ENCODE data around the gene PIERCE2. TPM values are rescaled to one million over a fixed set of nuclear protein-coding genes. Genes with fewer than 3 reads are reported as not detected.
A peak's percentile ranks its signal among the peaks of the same experiment; 100 is the strongest.
"Not testable (repeated sequence)": the region's sequence is repeated elsewhere in the genome, so short reads cannot be mapped to it uniquely, and the experiment has no call there.

The PIERCE2 gene
- total and polyA plus RNA-seq, 3 donors from 2014 or later, result 4.3 to 16.0 (median 8.0) TPM

- Histone ChIP-seq H3K27ac (no peak overlapping the region), H3K9me3 (no peaks in the 10 kb centered on the region), H3K27me3 (no peaks in the 10 kb centered on the region), H3K4me1 (no peaks in the 10 kb centered on the region), H3K4me3 (no peak overlapping the region), H3K36me3 (ENCODE audit: low read depth, missing control alignments) (no peaks in the 10 kb centered on the region)
- TF ChIP-seq CTCF (IDR thresholded peaks at IDR 0.05), result no peak
- TF ChIP-seq POLR2A (IDR thresholded peaks at IDR 0.05), result no peak
- DNase-seq, result no peak
- intact Hi-C loops (cut with DNase I; ENCODE audit: low total_unique reads), result no loop called here
Measured at GRCh38 chr15:55420171-55420866, 12.0 kb downstream of the PIERCE2 start.

GRCh38 chr15:55422089-55422488 is 13.8 kb downstream of the PIERCE2 start:
- intact Hi-C loops (cut with DNase I; ENCODE audit: low total_unique reads), result no loop called here
- Histone ChIP-seq H3K27ac (no peak overlapping the region), H3K4me1 (no peaks in the 10 kb centered on the region), H3K4me3 (no peak overlapping the region), H3K36me3 (ENCODE audit: low read depth, missing control alignments) (no peaks in the 10 kb centered on the region), H3K9me3 (no peaks in the 10 kb centered on the region), H3K27me3 (no peaks in the 10 kb centered on the region)
- DNase-seq, result no peak
- WGBS, 2 donors, result 0 to 2% methylated on average over 1 of the region's 1 CpG
- no peak for TF ChIP-seq CTCF (IDR thresholded peaks at IDR 0.05)
- TF ChIP-seq POLR2A (IDR thresholded peaks at IDR 0.05), result no peak

- WGBS, 2 donors, result 45 to 58% methylated on average over 6 of the region's 6 CpGs
- Histone ChIP-seq H3K4me3 (no peak overlapping the region), H3K27me3 (no peaks in the 10 kb centered on the region), H3K4me1 (no peaks in the 10 kb centered on the region), H3K27ac (no peak overlapping the region), H3K9me3 (no peaks in the 10 kb centered on the region), H3K36me3 (ENCODE audit: low read depth, missing control alignments) (no peaks in the 10 kb centered on the region)
- no peak for DNase-seq
- TF ChIP-seq CTCF (IDR thresholded peaks at IDR 0.05), result peak; percentile 29 to 56 (median 43)
- no peak for TF ChIP-seq POLR2A (IDR thresholded peaks at IDR 0.05)
- intact Hi-C loops (cut with DNase I; ENCODE audit: low total_unique reads), result no loop called here
Measured at GRCh38 chr15:55434989-55435825, 26.9 kb downstream of the PIERCE2 start.

GRCh38 chr15:55443141-55443540 is 34.8 kb downstream of the PIERCE2 start:
- H3K27me3 ChIP-seq; H3K4me3 ChIP-seq; H3K36me3 ChIP-seq (ENCODE audit: low read depth, missing control alignments); intact Hi-C loops (cut with DNase I; ENCODE audit: low total_unique reads); DNase-seq; H3K4me1 ChIP-seq; H3K27ac ChIP-seq; H3K9me3 ChIP-seq: not testable (repeated sequence)
- WGBS, 2 donors, result 94 to 95% methylated on average over 14 to 15 of the region's 15 CpGs

GRCh38 chr15:55445936-55446335 is 37.6 kb downstream of the PIERCE2 start:
- H3K27ac ChIP-seq; H3K4me1 ChIP-seq; H3K4me3 ChIP-seq; DNase-seq; H3K36me3 ChIP-seq (ENCODE audit: low read depth, missing control alignments); H3K27me3 ChIP-seq; H3K9me3 ChIP-seq; intact Hi-C loops (cut with DNase I; ENCODE audit: low total_unique reads): not testable (repeated sequence)
- WGBS, 2 donors, result 89% methylated on average over 17 of the region's 27 CpGs; no CpG with 5 or more reads in 1 of the 2 donors

- H3K4me1 ChIP-seq; H3K27ac ChIP-seq; intact Hi-C loops (cut with DNase I; ENCODE audit: low total_unique reads); H3K4me3 ChIP-seq; H3K9me3 ChIP-seq; H3K27me3 ChIP-seq; DNase-seq; H3K36me3 ChIP-seq (ENCODE audit: low read depth, missing control alignments): not testable (repeated sequence)
- WGBS, 2 donors, result 94 to 100% methylated on average over 9 to 39 of the region's 41 CpGs
Measured at GRCh38 chr15:55446379-55447029, 38.2 kb downstream of the PIERCE2 start.

GRCh38 chr15:55447030-55447394 is 38.7 kb downstream of the PIERCE2 start:
- H3K4me1 ChIP-seq; H3K4me3 ChIP-seq; intact Hi-C loops (cut with DNase I; ENCODE audit: low total_unique reads); DNase-seq; H3K36me3 ChIP-seq (ENCODE audit: low read depth, missing control alignments); H3K27me3 ChIP-seq; H3K27ac ChIP-seq; H3K9me3 ChIP-seq: not testable (repeated sequence)
- WGBS, 2 donors, result 87% methylated on average over 14 of the region's 19 CpGs; no CpG with 5 or more reads in 1 of the 2 donors

Data from testis (tissue), 3 donors.